GM23338 (cell line): ENCODE measurements around the gene HELZ.

Experiments used
- CREB1 ChIP-seq: fragments of 250-450 bp; sonication (Bioruptor Pico); IDR thresholded peaks from 2 replicates; pipeline ENCODE4 v1.5.0; 2020; ENCODE audit warnings: low read depth, mild to moderate bottlenecking, moderate library complexity
- EZH2 ChIP-seq: fragments of 200-600 bp; sonication (generic); IDR thresholded peaks from one replicate; pipeline ENCODE4 v1.8.0; 2017; ENCODE audit warnings: antibody characterized with exemption, mild to moderate bottlenecking, low read depth; ENCODE audit not compliant: unreplicated experiment
- EZH2phosphoT487 ChIP-seq: fragments of 200-600 bp; sonication (generic); IDR thresholded peaks from one replicate; pipeline ENCODE4 v1.8.1; 2018; ENCODE audit warnings: antibody characterized with exemption; ENCODE audit not compliant: unreplicated experiment
- JUNB ChIP-seq: IDR thresholded peaks from one replicate; pipeline ENCODE4 v1.6.1; 2016; ENCODE audit warnings: antibody characterized with exemption; ENCODE audit not compliant: unreplicated experiment
- POLR2AphosphoS5 ChIP-seq: IDR thresholded peaks from 2 replicates; pipeline ENCODE4 v1.6.1; 2016; ENCODE audit warnings: antibody characterized with exemption, low read depth
- ZNF114 ChIP-seq: fragments of 250-450 bp; sonication (Bioruptor Pico); IDR thresholded peaks from 2 replicates; pipeline ENCODE4 v1.5.0; 2020; ENCODE audit warnings: mild to moderate bottlenecking, moderate library complexity
- TF ChIP-seq, protein P1 (sequence below), 2 experiments: fragments of 200-600 bp in 1 of 2; sonication (generic) in 1 of 2; conservative IDR thresholded peaks; 2 replicates each; pipeline versions ENCODE4 v1.5.1 to v1.6.1; 2016 to 2017; ENCODE audit warnings: antibody characterized with exemption in 2 of 2, low read depth in 2 of 2, mild to moderate bottlenecking in 2 of 2, moderate library complexity in 1 of 2
- TF ChIP-seq, protein P2 (sequence below): IDR thresholded peaks from one replicate; pipeline ENCODE4 v1.6.1; 2018; ENCODE audit warnings: antibody characterized with exemption; ENCODE audit not compliant: unreplicated experiment

DNA sequence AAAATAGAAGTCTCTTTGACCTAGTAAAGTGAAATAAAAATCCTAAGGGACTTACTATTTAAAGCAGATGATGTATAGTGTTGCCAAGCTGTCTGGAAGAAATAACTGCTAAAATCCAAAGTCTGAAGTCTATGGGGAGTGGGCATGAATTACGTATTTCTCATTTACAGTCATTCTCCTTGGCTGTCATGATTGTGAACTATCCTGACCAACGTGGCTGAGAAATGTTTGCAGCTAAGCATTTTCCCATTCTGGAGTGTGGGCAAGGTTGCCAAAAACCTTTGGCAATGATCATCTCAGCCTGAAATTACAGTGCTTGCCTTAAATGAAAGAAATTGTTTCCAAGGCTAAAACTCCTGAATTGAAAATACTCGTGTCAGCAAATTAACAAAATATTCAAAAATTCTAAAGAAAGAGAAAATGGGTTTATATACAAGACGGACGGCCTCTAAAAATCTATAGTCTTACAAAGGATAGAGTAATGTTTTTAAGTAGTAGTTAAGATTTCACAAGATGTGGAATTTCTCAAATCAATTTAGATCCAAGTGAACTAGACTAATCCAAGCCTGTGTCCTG lies 123.6 kb downstream of the HELZ start:
- TF ChIP-seq, protein P1, sequence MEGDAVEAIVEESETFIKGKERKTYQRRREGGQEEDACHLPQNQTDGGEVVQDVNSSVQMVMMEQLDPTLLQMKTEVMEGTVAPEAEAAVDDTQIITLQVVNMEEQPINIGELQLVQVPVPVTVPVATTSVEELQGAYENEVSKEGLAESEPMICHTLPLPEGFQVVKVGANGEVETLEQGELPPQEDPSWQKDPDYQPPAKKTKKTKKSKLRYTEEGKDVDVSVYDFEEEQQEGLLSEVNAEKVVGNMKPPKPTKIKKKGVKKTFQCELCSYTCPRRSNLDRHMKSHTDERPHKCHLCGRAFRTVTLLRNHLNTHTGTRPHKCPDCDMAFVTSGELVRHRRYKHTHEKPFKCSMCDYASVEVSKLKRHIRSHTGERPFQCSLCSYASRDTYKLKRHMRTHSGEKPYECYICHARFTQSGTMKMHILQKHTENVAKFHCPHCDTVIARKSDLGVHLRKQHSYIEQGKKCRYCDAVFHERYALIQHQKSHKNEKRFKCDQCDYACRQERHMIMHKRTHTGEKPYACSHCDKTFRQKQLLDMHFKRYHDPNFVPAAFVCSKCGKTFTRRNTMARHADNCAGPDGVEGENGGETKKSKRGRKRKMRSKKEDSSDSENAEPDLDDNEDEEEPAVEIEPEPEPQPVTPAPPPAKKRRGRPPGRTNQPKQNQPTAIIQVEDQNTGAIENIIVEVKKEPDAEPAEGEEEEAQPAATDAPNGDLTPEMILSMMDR (conservative IDR thresholded peaks at IDR 0.05; ENCODE audit: low read depth in 2 of 2) = no peak
- TF ChIP-seq, protein P2, sequence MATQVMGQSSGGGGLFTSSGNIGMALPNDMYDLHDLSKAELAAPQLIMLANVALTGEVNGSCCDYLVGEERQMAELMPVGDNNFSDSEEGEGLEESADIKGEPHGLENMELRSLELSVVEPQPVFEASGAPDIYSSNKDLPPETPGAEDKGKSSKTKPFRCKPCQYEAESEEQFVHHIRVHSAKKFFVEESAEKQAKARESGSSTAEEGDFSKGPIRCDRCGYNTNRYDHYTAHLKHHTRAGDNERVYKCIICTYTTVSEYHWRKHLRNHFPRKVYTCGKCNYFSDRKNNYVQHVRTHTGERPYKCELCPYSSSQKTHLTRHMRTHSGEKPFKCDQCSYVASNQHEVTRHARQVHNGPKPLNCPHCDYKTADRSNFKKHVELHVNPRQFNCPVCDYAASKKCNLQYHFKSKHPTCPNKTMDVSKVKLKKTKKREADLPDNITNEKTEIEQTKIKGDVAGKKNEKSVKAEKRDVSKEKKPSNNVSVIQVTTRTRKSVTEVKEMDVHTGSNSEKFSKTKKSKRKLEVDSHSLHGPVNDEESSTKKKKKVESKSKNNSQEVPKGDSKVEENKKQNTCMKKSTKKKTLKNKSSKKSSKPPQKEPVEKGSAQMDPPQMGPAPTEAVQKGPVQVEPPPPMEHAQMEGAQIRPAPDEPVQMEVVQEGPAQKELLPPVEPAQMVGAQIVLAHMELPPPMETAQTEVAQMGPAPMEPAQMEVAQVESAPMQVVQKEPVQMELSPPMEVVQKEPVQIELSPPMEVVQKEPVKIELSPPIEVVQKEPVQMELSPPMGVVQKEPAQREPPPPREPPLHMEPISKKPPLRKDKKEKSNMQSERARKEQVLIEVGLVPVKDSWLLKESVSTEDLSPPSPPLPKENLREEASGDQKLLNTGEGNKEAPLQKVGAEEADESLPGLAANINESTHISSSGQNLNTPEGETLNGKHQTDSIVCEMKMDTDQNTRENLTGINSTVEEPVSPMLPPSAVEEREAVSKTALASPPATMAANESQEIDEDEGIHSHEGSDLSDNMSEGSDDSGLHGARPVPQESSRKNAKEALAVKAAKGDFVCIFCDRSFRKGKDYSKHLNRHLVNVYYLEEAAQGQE = no peak
- TF ChIP-seq POLR2AphosphoS5 = no peak
- no peak for TF ChIP-seq ZNF114
- no peak for TF ChIP-seq JUNB
- no peak for TF ChIP-seq EZH2phosphoT487
- TF ChIP-seq EZH2 = no peak
- TF ChIP-seq CREB1 = no peak
